BLaER1 treated with 17β-estradiol and CSF1 and Interleukin-3, amounts not matched to agents 10 nM and 100 nM (cell line): Measurements from ENCODE around the gene CLIC5.

Experiments
- H3K27ac ChIP-seq, 11 experiments: shearing (Covaris generic); formaldehyde crosslinking; 2 replicates each; pipeline ENCODE4 v1.8.1; 2022
- H3K27me3 ChIP-seq, 11 experiments: shearing (Covaris generic); formaldehyde crosslinking; 2 replicates each; pipeline ENCODE4 v1.8.1; 2022
- H3K36me3 ChIP-seq, 11 experiments: shearing (Covaris generic); formaldehyde crosslinking; 2 replicates each; pipeline ENCODE4 v1.8.1; 2022
- H3K4me1 ChIP-seq, 10 experiments: shearing (Covaris generic); formaldehyde crosslinking; 2 replicates each; pipeline ENCODE4 v1.8.1; 2022
- H3K4me2 ChIP-seq, 11 experiments: shearing (Covaris generic); formaldehyde crosslinking; 2 replicates each; pipeline ENCODE4 v1.8.1; 2022
- H3K4me3 ChIP-seq, 10 experiments: shearing (Covaris generic); formaldehyde crosslinking; 2 replicates each; pipeline ENCODE4 v1.8.1; 2022
- H3K9ac ChIP-seq, 11 experiments: shearing (Covaris generic); formaldehyde crosslinking; 2 replicates each; pipeline ENCODE4 v1.8.1; 2022
- H3K9me3 ChIP-seq, 11 experiments: shearing (Covaris generic); formaldehyde crosslinking; replicated peaks in 1 of 11; 2 replicates each; pipeline ENCODE4 v1.8.1; 2022
- H4K20me1 ChIP-seq, 11 experiments: shearing (Covaris generic); formaldehyde crosslinking; 2 replicates each; pipeline ENCODE4 v1.8.1; 2022
- Cebpa-rat ChIP-seq, 11 experiments: shearing (Covaris generic); IDR thresholded peaks; 2 replicates each; pipeline ENCODE4 v1.8.1; 2022

Gene CLIC5

DNA sequence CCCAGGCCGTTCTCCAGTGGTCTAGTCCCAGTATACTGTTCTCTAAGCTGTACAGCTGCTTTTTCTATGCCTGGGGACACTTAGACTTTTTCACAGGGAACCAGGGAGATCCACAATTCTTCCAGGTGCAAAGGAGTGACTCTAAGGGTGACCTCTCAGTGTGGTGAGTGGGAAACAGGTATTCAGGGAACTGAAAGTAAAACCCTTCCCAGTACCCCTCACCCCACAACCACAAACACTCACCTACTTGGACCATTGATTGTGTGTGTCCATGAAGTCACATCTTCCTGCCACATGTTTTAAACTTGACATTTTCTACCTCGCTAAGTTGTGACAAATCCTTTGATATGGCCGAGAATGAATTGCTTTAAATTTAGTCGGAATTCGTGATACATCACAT, 183.6 kb downstream of the CLIC5 start:
- no peaks in the 10 kb centered on the region for H3K36me3 ChIP-seq
- H4K20me1 ChIP-seq = no peaks in the 10 kb centered on the region
- peaks cover 0 to 23% (median 5%) of the 10 kb centered on the region in 11 experiments; a peak in 7 of 22 replicates for H3K9me3 ChIP-seq
- H3K9ac ChIP-seq = no peak overlapping the region
- H3K4me2 ChIP-seq = peak overlapping the region; percentile 60 to 83 (median 73)
- peak overlapping the region in 1 of 11 experiments; percentile 58; a peak in 1 of 22 replicates for H3K27ac ChIP-seq
- TF ChIP-seq Cebpa-rat (IDR thresholded peaks at IDR 0.05) = no peak
- H3K27me3 ChIP-seq = no peaks in the 10 kb centered on the region
- H3K4me1 ChIP-seq = peaks cover 27 to 44% (median 35%) of the 10 kb centered on the region in 10 experiments
- no peak overlapping the region for H3K4me3 ChIP-seq
